ENCODE data around the gene MYO19. TPM values are rescaled to one million over a fixed set of nuclear protein-coding genes. Genes with fewer than 3 reads are reported as not detected.

The MYO19 gene
- total and polyA plus RNA-seq, 9 of the 15 experiments (the other 6 are each of a cell fraction or from before 2014, with no cell fraction given) = 21.6 to 176 (median 129) TPM

GRCh38 chr17:36566081-36566480, 31.4 kb upstream of the MYO19 start (continued):
- TF ChIP-seq MCM3 (IDR thresholded peaks at IDR 0.05) = no peak
- TF ChIP-seq SIX5 (IDR thresholded peaks at IDR 0.05; ENCODE audit: borderline replicate concordance in 1 of 2, insufficient read depth in 1 of 2, low read depth in 1 of 2, low read length in 2 of 2) = no peak
- TF ChIP-seq SETDB1 (IDR thresholded peaks at IDR 0.05; ENCODE audit: low read length) = no peak
- no peak for TF ChIP-seq ELF2 (CRISPR knock-in tag; IDR thresholded peaks at IDR 0.05)
- TF ChIP-seq ELF1 (tag; IDR thresholded peaks at IDR 0.05) = no peak
- TF ChIP-seq, protein P1, sequence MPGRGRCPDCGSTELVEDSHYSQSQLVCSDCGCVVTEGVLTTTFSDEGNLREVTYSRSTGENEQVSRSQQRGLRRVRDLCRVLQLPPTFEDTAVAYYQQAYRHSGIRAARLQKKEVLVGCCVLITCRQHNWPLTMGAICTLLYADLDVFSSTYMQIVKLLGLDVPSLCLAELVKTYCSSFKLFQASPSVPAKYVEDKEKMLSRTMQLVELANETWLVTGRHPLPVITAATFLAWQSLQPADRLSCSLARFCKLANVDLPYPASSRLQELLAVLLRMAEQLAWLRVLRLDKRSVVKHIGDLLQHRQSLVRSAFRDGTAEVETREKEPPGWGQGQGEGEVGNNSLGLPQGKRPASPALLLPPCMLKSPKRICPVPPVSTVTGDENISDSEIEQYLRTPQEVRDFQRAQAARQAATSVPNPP (IDR thresholded peaks at IDR 0.05; ENCODE audit: borderline replicate concordance, insufficient read depth, insufficient read length) = no peak
- TF ChIP-seq, protein P2, sequence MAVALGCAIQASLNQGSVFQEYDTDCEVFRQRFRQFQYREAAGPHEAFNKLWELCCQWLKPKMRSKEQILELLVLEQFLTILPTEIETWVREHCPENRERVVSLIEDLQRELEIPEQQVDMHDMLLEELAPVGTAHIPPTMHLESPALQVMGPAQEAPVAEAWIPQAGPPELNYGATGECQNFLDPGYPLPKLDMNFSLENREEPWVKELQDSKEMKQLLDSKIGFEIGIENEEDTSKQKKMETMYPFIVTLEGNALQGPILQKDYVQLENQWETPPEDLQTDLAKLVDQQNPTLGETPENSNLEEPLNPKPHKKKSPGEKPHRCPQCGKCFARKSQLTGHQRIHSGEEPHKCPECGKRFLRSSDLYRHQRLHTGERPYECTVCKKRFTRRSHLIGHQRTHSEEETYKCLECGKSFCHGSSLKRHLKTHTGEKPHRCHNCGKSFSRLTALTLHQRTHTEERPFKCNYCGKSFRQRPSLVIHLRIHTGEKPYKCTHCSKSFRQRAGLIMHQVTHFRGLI (CRISPR knock-in tag; IDR thresholded peaks at IDR 0.05) = no peak
- no peak for TF ChIP-seq SIRT6 (IDR thresholded peaks at IDR 0.05; ENCODE audit: low read depth, low read length)
- TF ChIP-seq, protein P3, sequence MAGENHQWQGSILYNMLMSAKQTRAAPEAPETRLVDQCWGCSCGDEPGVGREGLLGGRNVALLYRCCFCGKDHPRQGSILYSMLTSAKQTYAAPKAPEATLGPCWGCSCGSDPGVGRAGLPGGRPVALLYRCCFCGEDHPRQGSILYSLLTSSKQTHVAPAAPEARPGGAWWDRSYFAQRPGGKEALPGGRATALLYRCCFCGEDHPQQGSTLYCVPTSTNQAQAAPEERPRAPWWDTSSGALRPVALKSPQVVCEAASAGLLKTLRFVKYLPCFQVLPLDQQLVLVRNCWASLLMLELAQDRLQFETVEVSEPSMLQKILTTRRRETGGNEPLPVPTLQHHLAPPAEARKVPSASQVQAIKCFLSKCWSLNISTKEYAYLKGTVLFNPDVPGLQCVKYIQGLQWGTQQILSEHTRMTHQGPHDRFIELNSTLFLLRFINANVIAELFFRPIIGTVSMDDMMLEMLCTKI (IDR thresholded peaks at IDR 0.05; ENCODE audit: partially characterized antibody) = no peak
- TF ChIP-seq ZNF699 (CRISPR knock-in tag; IDR thresholded peaks at IDR 0.05; ENCODE audit: insufficient replicate concordance) = no peak

Data from K562 (cell line).